Kidney (tissue), 14 donors: ENCODE results near the gene MYLK. TPM values are rescaled to one million over a fixed set of nuclear protein-coding genes. Genes with fewer than 3 reads are reported as not detected.

ENCODE experiments used
- DNase-seq, 5 donors: peaks; one replicate each; pipeline ENCODE4 v3.0.0-alpha.2; 2013 to 2020
- FAIRE-seq: peaks from 2 replicates; lab custom pipeline; 2012; peaks lifted over from hg19 to GRCh38; lab: Jason Lieb, UNC
- H3K27ac ChIP-seq, 2 donors: one replicate each; pipeline ENCODE4 v1.7.0; 2013; ENCODE audit warnings: low read depth in 2 of 2, low read length in 2 of 2, inconsistent platforms in 1 of 2
- H3K27me3 ChIP-seq: one replicate; pipeline ENCODE4 v1.7.1; 2013; ENCODE audit warnings: low read length, inconsistent platforms; ENCODE audit not compliant: control insufficient read depth, insufficient read depth
- H3K36me3 ChIP-seq, 3 donors: one replicate each; pipeline versions ENCODE4 v1.7.0 to v1.7.1; 2013; ENCODE audit warnings: low read length in 3 of 3, control low read depth in 1 of 3, inconsistent platforms in 1 of 3; ENCODE audit not compliant: insufficient read depth in 3 of 3, control insufficient read depth in 2 of 3
- H3K4me1 ChIP-seq, 3 donors: one replicate each; pipeline versions ENCODE4 v1.7.0 to v1.7.1; 2013; ENCODE audit warnings: low read length in 3 of 3, inconsistent platforms in 1 of 3, low read depth in 1 of 3; ENCODE audit not compliant: control insufficient read depth in 2 of 3, insufficient read depth in 2 of 3
- H3K4me3 ChIP-seq, 3 donors: one replicate each; pipeline versions ENCODE4 v1.7.0 to v1.8.1; 2013; ENCODE audit warnings: low read length in 3 of 3, control low read depth in 1 of 3, inconsistent platforms in 1 of 3
- H3K9ac ChIP-seq, 3 donors: one replicate each; pipeline versions ENCODE4 v1.7.0 to v1.7.1; 2013; ENCODE audit warnings: low read length in 3 of 3, control low read depth in 1 of 3, inconsistent platforms in 1 of 3
- H3K9me3 ChIP-seq, 3 donors: one replicate each; pipeline versions ENCODE4 v1.7.0 to v1.7.1; 2013; ENCODE audit warnings: low read length in 3 of 3, control low read depth in 1 of 3, inconsistent platforms in 1 of 3; ENCODE audit not compliant: control insufficient read depth in 2 of 3, insufficient read depth in 1 of 3
- CTCF ChIP-seq: IDR thresholded peaks from 3 replicates; pipeline ENCODE4 v1.5.1; 2012; ENCODE audit warnings: mild to moderate bottlenecking, moderate library complexity, borderline replicate concordance; ENCODE audit not compliant: insufficient read depth; ENCODE audit errors: extremely low read depth
- intact Hi-C: fragments of 100-400 bp; cut with DNase I; formaldehyde crosslinking; loops from one replicate; pipeline ENCODE4 v1.11.1; 2022
- polyA plus RNA-seq: library from polyadenylated mRNA; stranded (reverse); fragments of 350-450 nt; fragmentation: Illumina TruSeq; extraction: RNeasy Lipid Tissue Mini Kit (QIAGEN cat#74804); gene quantifications from one replicate; pipeline ENCODE4 v1.2.3, GENCODE V29; 2014; ENCODE audit warnings: low read depth, low replicate concordance; ENCODE audit not compliant: insufficient read depth
- total RNA-seq: library from RNA; stranded (reverse); fragmentation: NEBNext Ultra II Directional; extraction: Animal tissue kit (Norgen Biotek cat#: 25700); gene quantifications from one replicate; pipeline ENCODE4 v1.2.1, GENCODE V29; 2021
- donor health status: control.
- donor health status: control.
- donor health status: control.
- donor health status: control.
- donor health status: control.
- donor health status: DM: yes; HTN: yes; CAD: no.
- donor health status: Normal renal cell carcinoma (clear cell type).

MYLK gene
- total and polyA plus RNA-seq, 2 donors from 2014 or later = 25.3 to 164 TPM

DNA sequence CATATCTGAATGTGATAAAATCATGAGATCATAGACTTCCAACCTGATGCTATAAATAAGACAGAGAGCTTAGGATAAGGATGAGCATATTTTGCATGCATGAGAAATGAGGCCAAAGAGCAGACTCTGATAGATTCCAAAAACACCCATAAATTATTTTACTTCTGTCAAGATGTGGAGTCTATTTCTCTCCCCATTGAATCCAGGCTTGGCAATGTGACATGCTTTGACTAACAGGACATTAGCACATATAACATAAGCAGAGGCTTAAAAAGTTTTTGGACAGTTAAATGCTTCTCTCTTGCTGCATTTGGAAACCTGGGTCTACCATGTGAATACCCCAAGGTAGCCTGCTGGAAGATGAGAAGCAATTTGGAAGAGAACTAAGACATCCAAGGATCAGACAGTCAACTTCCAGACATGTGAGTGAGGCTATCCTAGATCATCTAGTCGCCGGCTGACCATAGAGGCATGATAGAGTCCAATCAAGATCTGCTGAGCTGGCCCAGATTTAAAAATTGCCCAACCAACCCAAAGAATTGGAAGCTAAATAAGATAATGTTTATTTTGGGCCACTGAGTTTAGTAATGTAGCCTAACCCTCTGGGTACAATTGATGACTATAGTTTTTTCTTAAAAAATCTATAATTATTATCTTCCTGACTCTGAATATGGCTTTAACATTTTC is 30.3 kb downstream of the MYLK start:
- FAIRE-seq (no peak), DNase-seq (no peak)
- intact Hi-C loops = no loop called here
- peaks cover 0 to 3% (median 0%) of the 10 kb centered on the region in 3 donors for H3K9me3 ChIP-seq
- no peak overlapping the region for H3K9ac ChIP-seq
- TF ChIP-seq CTCF = no peak
- no peaks in the 10 kb centered on the region for H3K4me1 ChIP-seq
- no peak overlapping the region for H3K4me3 ChIP-seq
- H3K36me3 ChIP-seq = no peaks in the 10 kb centered on the region
- H3K27me3 ChIP-seq = no peaks in the 10 kb centered on the region
- H3K27ac ChIP-seq = no peak overlapping the region

DNA sequence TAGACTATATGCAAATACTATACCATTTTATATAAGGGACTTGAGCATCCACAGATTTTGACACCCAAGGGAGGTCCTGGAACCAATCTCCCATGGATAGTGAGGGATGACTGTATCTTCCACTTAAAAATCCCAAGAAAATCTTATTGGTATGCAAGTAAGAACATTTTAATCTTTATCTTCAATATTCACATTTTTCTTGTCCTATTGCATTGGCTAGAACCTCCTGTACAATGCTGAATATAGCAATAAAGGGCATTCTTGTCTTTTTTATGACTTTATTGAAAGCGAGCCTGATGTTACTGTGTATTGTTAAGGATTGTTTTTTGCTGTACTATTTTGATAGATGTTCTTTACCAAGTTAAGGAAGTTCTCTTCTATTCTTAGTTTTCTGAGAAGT is 36.9 kb downstream of the MYLK start:
- no peak overlapping the region for H3K9ac ChIP-seq
- H3K27ac ChIP-seq = no peak overlapping the region
- DNase-seq (no peak), FAIRE-seq (no peak)
- no peaks in the 10 kb centered on the region for H3K36me3 ChIP-seq
- no peak overlapping the region for H3K4me3 ChIP-seq
- no peaks in the 10 kb centered on the region for H3K27me3 ChIP-seq
- intact Hi-C loops = no loop called here
- TF ChIP-seq CTCF = no peak
- H3K4me1 ChIP-seq = no peaks in the 10 kb centered on the region
- peaks cover 0 to 14% (median 4%) of the 10 kb centered on the region in 3 donors for H3K9me3 ChIP-seq

GRCh38 chr3:123843668-123844067 is 40.5 kb downstream of the MYLK start:
- Histone ChIP-seq H3K27ac (no peak overlapping the region), H3K36me3 (no peaks in the 10 kb centered on the region), H3K4me3 (no peak overlapping the region), H3K9me3 (peaks cover 0 to 12% (median 4%) of the 10 kb centered on the region in 3 donors), H3K27me3 (no peaks in the 10 kb centered on the region), H3K4me1 (no peaks in the 10 kb centered on the region), H3K9ac (no peak overlapping the region)
- TF ChIP-seq CTCF = no peak
- DNase-seq = no peak
- intact Hi-C loops = no loop called here
- FAIRE-seq = no peak
